ENCODE results near the gene PBRM1. TPM values are rescaled to one million over a fixed set of nuclear protein-coding genes. Genes with fewer than 3 reads are reported as not detected.

The PBRM1 gene
- total and polyA plus RNA-seq, 2 donors from 2014 or later, result 4.1 to 56.2 TPM

- Histone ChIP-seq H3K9ac (ENCODE audit: low read length in 3 of 3) (no peak overlapping the region), H3K4me1 (ENCODE audit: control insufficient read depth in 2 of 3, insufficient read depth in 2 of 3, low read depth in 1 of 3, low read length in 3 of 3) (no peaks in the 10 kb centered on the region), H3K27me3 (ENCODE audit: control insufficient read depth, insufficient read depth, low read length) (no peaks in the 10 kb centered on the region), H3K4me3 (ENCODE audit: low read length in 3 of 3) (no peak overlapping the region), H3K9me3 (ENCODE audit: control insufficient read depth in 2 of 3, insufficient read depth in 1 of 3, low read length in 3 of 3) (no peaks in the 10 kb centered on the region), H3K36me3 (ENCODE audit: control insufficient read depth in 2 of 3, insufficient read depth in 3 of 3, low read length in 3 of 3) (peaks cover 13 to 41% (median 13%) of the 10 kb centered on the region in 3 donors), H3K27ac (ENCODE audit: low read depth in 2 of 2, low read length in 2 of 2) (no peak overlapping the region)
- intact Hi-C loops (cut with DNase I), result no loop called here
- TF ChIP-seq CTCF (IDR thresholded peaks at IDR 0.05; ENCODE audit: borderline replicate concordance, extremely low read depth, insufficient read depth), result no peak
- FAIRE-seq (no peak), DNase-seq (no peak)
Measured at GRCh38 chr3:52561028-52561747, 124.5 kb downstream of the PBRM1 start.

- Histone ChIP-seq H3K27ac (ENCODE audit: low read depth in 2 of 2, low read length in 2 of 2) (no peak overlapping the region), H3K4me1 (ENCODE audit: control insufficient read depth in 2 of 3, insufficient read depth in 2 of 3, low read depth in 1 of 3, low read length in 3 of 3) (peaks cover 0 to 2% (median 0%) of the 10 kb centered on the region in 3 donors), H3K4me3 (ENCODE audit: low read length in 3 of 3) (no peak overlapping the region), H3K27me3 (ENCODE audit: control insufficient read depth, insufficient read depth, low read length) (no peaks in the 10 kb centered on the region), H3K9ac (ENCODE audit: low read length in 3 of 3) (no peak overlapping the region), H3K9me3 (ENCODE audit: control insufficient read depth in 2 of 3, insufficient read depth in 1 of 3, low read length in 3 of 3) (no peaks in the 10 kb centered on the region), H3K36me3 (ENCODE audit: control insufficient read depth in 2 of 3, insufficient read depth in 3 of 3, low read length in 3 of 3) (peaks cover 12 to 48% (median 14%) of the 10 kb centered on the region in 3 donors)
- DNase-seq (no peak), FAIRE-seq (no peak)
- intact Hi-C loops (cut with DNase I), result no loop called here
- no peak for TF ChIP-seq CTCF (IDR thresholded peaks at IDR 0.05; ENCODE audit: borderline replicate concordance, extremely low read depth, insufficient read depth)
Measured at GRCh38 chr3:52558436-52558835, 127.3 kb downstream of the PBRM1 start.

- H3K9ac ChIP-seq (ENCODE audit: low read length in 3 of 3), result no peak overlapping the region
- no peaks in the 10 kb centered on the region for H3K27me3 ChIP-seq (ENCODE audit: control insufficient read depth, insufficient read depth, low read length)
- H3K4me3 ChIP-seq (ENCODE audit: low read length in 3 of 3), result no peak overlapping the region
- H3K4me1 ChIP-seq (ENCODE audit: control insufficient read depth in 2 of 3, insufficient read depth in 2 of 3, low read depth in 1 of 3, low read length in 3 of 3), result peaks cover 0 to 2% (median 0%) of the 10 kb centered on the region in 3 donors
- no peak overlapping the region for H3K27ac ChIP-seq (ENCODE audit: low read depth in 2 of 2, low read length in 2 of 2)
- DNase-seq (no peak), FAIRE-seq (no peak)
- intact Hi-C loops (cut with DNase I), result no loop called here
- H3K36me3 ChIP-seq (ENCODE audit: control insufficient read depth in 2 of 3, insufficient read depth in 3 of 3, low read length in 3 of 3), result peaks cover 14 to 50% (median 18%) of the 10 kb centered on the region in 3 donors
- TF ChIP-seq CTCF (IDR thresholded peaks at IDR 0.05; ENCODE audit: borderline replicate concordance, extremely low read depth, insufficient read depth), result no peak
- no peaks in the 10 kb centered on the region for H3K9me3 ChIP-seq (ENCODE audit: control insufficient read depth in 2 of 3, insufficient read depth in 1 of 3, low read length in 3 of 3)
Measured at GRCh38 chr3:52557011-52557960, 128.4 kb downstream of the PBRM1 start.

All from kidney (tissue), 14 donors.